ENCODE measurements around the gene CNTNAP2. TPM values are rescaled to one million over a fixed set of nuclear protein-coding genes. Genes with fewer than 3 reads are reported as not detected.

The CNTNAP2 gene
- total RNA-seq, 1 experiment from 2014 or later, result 64.5 TPM

- H3K27me3 Mint-ChIP-seq (ENCODE audit: low read depth), result no peaks in the 10 kb centered on the region
- Histone ChIP-seq H2BK120ac (ENCODE audit: low read depth, low read length, poor library complexity, severe bottlenecking) (no peak overlapping the region), H3K9me3 (ENCODE audit: control insufficient read depth, low read depth, low read length) (no peaks in the 10 kb centered on the region), H3T11ph (ENCODE audit: low read length) (no peak overlapping the region), H3K56ac (ENCODE audit: insufficient read length, low read depth, low read length) (no peak overlapping the region), H2BK12ac (ENCODE audit: insufficient read length, low read depth, low read length) (no peak overlapping the region), H3K79me1 (ENCODE audit: insufficient read depth, low read depth, low read length, poor library complexity, severe bottlenecking) (no peaks in the 10 kb centered on the region), H4K5ac (ENCODE audit: insufficient read length, low read depth, low read length) (no peak overlapping the region), H3K23me2 (ENCODE audit: insufficient read length, low read depth, low read length, poor library complexity, severe bottlenecking) (no peaks in the 10 kb centered on the region), H4K8ac (replicated peaks; ENCODE audit: insufficient read length, low read depth, low read length) (no peak overlapping the region), H3K27ac (ENCODE audit: insufficient read length, low read depth, low read length) (no peak overlapping the region), H3K4me2 (ENCODE audit: insufficient read depth, insufficient read length, low read length) (no peak overlapping the region), H2BK20ac (ENCODE audit: low read depth, low read length, poor library complexity, severe bottlenecking) (no peak overlapping the region), H2BK15ac (ENCODE audit: low read depth, low read length) (no peak overlapping the region), H3K27me3 (ENCODE audit: insufficient read depth, low read length) (no peaks in the 10 kb centered on the region), H2AK5ac (ENCODE audit: insufficient read length, low read length) (no peak overlapping the region), H3K4ac (ENCODE audit: low read depth, low read length) (no peak overlapping the region), H3K23ac (ENCODE audit: insufficient read length, low read depth, low read length) (no peak overlapping the region), H2BK5ac (ENCODE audit: insufficient read length, low read length) (no peak overlapping the region), H3K14ac (ENCODE audit: insufficient read depth, low read length) (no peak overlapping the region), H3K9ac (ENCODE audit: extremely low read depth, insufficient read length, low read length) (no peak overlapping the region), H3K4me1 (ENCODE audit: insufficient read depth, low read length) (0 out of 2 replicates have a peak, but pooled peaks cover 2% of the 10 kb centered on the region), H3K79me2 (ENCODE audit: insufficient read depth, low read length) (no peaks in the 10 kb centered on the region), H2AFZ (ENCODE audit: low read length) (no peak overlapping the region), H3K18ac (ENCODE audit: insufficient read length, low read depth, low read length) (no peak overlapping the region), H4K91ac (ENCODE audit: insufficient read length, low read depth, low read length) (no peak overlapping the region), H4K20me1 (ENCODE audit: control insufficient read depth, insufficient read depth, insufficient read length) (no peaks in the 10 kb centered on the region)
- no CpG with 5 or more reads among the region's 3 CpGs for whole genome bisulfite sequencing (ENCODE audit: extremely low coverage, insufficient read length, low lambda C conversion rate)
- no peak for DNase-seq
- no peak overlapping the region for H3K27ac Mint-ChIP-seq
- H3K4me1 Mint-ChIP-seq, result peaks cover 13 to 17% of the 10 kb centered on the region in 2 experiments
- peaks cover 0 to 3% of the 10 kb centered on the region in 2 experiments; a peak in 2 of 5 replicates for H3K9me3 Mint-ChIP-seq
- H3K36me3 Mint-ChIP-seq (ENCODE audit: insufficient read depth in 1 of 3, low read depth in 3 of 3), result 0 out of 7 replicates have a peak, but pooled peaks cover 0 to 7% (median 0%) of the 10 kb centered on the region in 3 experiments
- TF ChIP-seq CTCF (conservative IDR thresholded peaks at IDR 0.05), result no peak
- no peak overlapping the region for H3K4me3 Mint-ChIP-seq
Observed at GRCh38 chr7:146285418-146285817, 168.8 kb downstream of the CNTNAP2 start.
